ENCODE results near the gene CHSY1. TPM values are rescaled to one million over a fixed set of nuclear protein-coding genes. Genes with fewer than 3 reads are reported as not detected.

CHSY1 gene
- total and polyA plus RNA-seq, 10 of the 15 experiments (the other 5 are each of a cell fraction or from before 2014, with no cell fraction given) = 1.4 to 31.2 (median 10.5) TPM

DNA sequence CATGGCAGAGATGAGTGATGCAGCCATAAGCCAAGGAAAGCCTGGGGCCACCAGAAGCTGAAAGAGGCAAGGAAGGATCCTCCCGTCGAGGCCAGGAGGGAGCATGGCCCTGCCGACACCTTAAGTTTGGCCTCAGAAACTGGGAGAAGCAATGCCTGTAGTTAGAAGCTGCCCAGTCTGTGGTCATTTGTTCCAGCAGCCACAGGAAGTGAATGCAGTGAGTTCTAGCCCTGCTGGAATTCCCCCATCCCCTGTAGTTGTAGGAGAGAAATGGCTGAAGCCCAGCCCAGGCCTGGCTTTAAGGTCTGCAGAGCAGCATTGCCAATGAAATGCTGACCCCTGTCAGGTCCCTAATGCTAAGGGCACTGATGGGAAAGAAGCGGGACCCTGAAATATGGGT is 12.2 kb upstream of the CHSY1 start (continued):
- TF ChIP-seq SKIL (IDR thresholded peaks at IDR 0.05; ENCODE audit: low read depth, poor library complexity, severe bottlenecking) (peak; percentile 26), PAX5 (IDR thresholded peaks at IDR 0.05; ENCODE audit: borderline replicate concordance, low read depth, low read length) (0 out of 2 replicates have a peak, but pooled peaks have one; percentile 45), KLF5 (IDR thresholded peaks at IDR 0.05; ENCODE audit: partially characterized antibody) (peak; percentile 38), EP300 (IDR thresholded peaks at IDR 0.05; ENCODE audit: borderline replicate concordance in 1 of 2, control insufficient read depth in 1 of 2, low read depth in 2 of 2, low read length in 2 of 2) (peak in 1 of 2 experiments; percentile 26; a peak in 1 of 4 replicates), RAD21 (IDR thresholded peaks at IDR 0.05; ENCODE audit: insufficient read depth, low read depth, low read length) (no peak), NR2F1 (conservative IDR thresholded peaks at IDR 0.05) (peak; percentile 39; the same call in 1 of the 2 replicates), SP1 (IDR thresholded peaks at IDR 0.05; ENCODE audit: low read depth, low read length) (peak; percentile 26)
- TF ChIP-seq, protein P1, sequence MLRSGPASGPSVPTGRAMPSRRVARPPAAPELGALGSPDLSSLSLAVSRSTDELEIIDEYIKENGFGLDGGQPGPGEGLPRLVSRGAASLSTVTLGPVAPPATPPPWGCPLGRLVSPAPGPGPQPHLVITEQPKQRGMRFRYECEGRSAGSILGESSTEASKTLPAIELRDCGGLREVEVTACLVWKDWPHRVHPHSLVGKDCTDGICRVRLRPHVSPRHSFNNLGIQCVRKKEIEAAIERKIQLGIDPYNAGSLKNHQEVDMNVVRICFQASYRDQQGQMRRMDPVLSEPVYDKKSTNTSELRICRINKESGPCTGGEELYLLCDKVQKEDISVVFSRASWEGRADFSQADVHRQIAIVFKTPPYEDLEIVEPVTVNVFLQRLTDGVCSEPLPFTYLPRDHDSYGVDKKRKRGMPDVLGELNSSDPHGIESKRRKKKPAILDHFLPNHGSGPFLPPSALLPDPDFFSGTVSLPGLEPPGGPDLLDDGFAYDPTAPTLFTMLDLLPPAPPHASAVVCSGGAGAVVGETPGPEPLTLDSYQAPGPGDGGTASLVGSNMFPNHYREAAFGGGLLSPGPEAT (IDR thresholded peaks at IDR 0.05; ENCODE audit: low read depth) = peak; percentile 69

All from GM12878 (cell line).